ENCODE results near the gene ALK.

ALK gene

GRCh38 chr2:29606104-29607037 lies 315.0 kb downstream of the ALK start:
- H3K27ac ChIP-seq = no peak overlapping the region
- H3K9ac ChIP-seq = no peak overlapping the region
- H3K4me1 ChIP-seq (ENCODE audit: low read depth, poor library complexity, severe bottlenecking) = no peaks in the 10 kb centered on the region
- H3K27me3 ChIP-seq (ENCODE audit: insufficient read depth, low read depth) = no peaks in the 10 kb centered on the region
- no peak overlapping the region for H2AFZ ChIP-seq (ENCODE audit: low read depth)
- no peak overlapping the region for H3K4me2 ChIP-seq
- H3K36me3 ChIP-seq (ENCODE audit: insufficient read depth) = no peaks in the 10 kb centered on the region
- no peak for TF ChIP-seq CTCF (conservative IDR thresholded peaks at IDR 0.05; ENCODE audit: low read depth, low read length)
- H3K79me2 ChIP-seq (ENCODE audit: insufficient read depth, low read depth) = no peaks in the 10 kb centered on the region
- no peak overlapping the region for H3K4me3 ChIP-seq (IDR thresholded peaks at IDR 0.05; ENCODE audit: insufficient read depth, low read depth, low read length)
- H4K20me1 ChIP-seq (ENCODE audit: insufficient read depth) = no peaks in the 10 kb centered on the region

GRCh38 chr2:29603341-29603740 lies 318.0 kb downstream of the ALK start:
- no peak overlapping the region for H3K4me2 ChIP-seq
- H3K9ac ChIP-seq = no peak overlapping the region
- no peaks in the 10 kb centered on the region for H3K36me3 ChIP-seq (ENCODE audit: insufficient read depth)
- H3K27me3 ChIP-seq (ENCODE audit: insufficient read depth, low read depth) = no peaks in the 10 kb centered on the region
- H4K20me1 ChIP-seq (ENCODE audit: insufficient read depth) = no peaks in the 10 kb centered on the region
- no peak overlapping the region for H3K27ac ChIP-seq
- H3K79me2 ChIP-seq (ENCODE audit: insufficient read depth, low read depth) = no peaks in the 10 kb centered on the region
- H3K4me1 ChIP-seq (ENCODE audit: low read depth, poor library complexity, severe bottlenecking) = no peaks in the 10 kb centered on the region
- H2AFZ ChIP-seq (ENCODE audit: low read depth) = no peak overlapping the region
- TF ChIP-seq CTCF (conservative IDR thresholded peaks at IDR 0.05; ENCODE audit: low read depth, low read length) = no peak
- no peak overlapping the region for H3K4me3 ChIP-seq (IDR thresholded peaks at IDR 0.05; ENCODE audit: insufficient read depth, low read depth, low read length)

- H3K79me2 ChIP-seq (ENCODE audit: insufficient read depth, low read depth) = no peaks in the 10 kb centered on the region
- no peaks in the 10 kb centered on the region for H3K36me3 ChIP-seq (ENCODE audit: insufficient read depth)
- no peak overlapping the region for H3K4me2 ChIP-seq
- H2AFZ ChIP-seq (ENCODE audit: low read depth) = no peak overlapping the region
- no peak overlapping the region for H3K4me3 ChIP-seq (IDR thresholded peaks at IDR 0.05; ENCODE audit: insufficient read depth, low read depth, low read length)
- no peak overlapping the region for H3K9ac ChIP-seq
- TF ChIP-seq CTCF (conservative IDR thresholded peaks at IDR 0.05; ENCODE audit: low read depth, low read length) = no peak
- no peaks in the 10 kb centered on the region for H4K20me1 ChIP-seq (ENCODE audit: insufficient read depth)
- no peaks in the 10 kb centered on the region for H3K4me1 ChIP-seq (ENCODE audit: low read depth, poor library complexity, severe bottlenecking)
- H3K27me3 ChIP-seq (ENCODE audit: insufficient read depth, low read depth) = no peaks in the 10 kb centered on the region
- no peak overlapping the region for H3K27ac ChIP-seq
These were observed 319.5 kb downstream of the ALK start for GRCh38 chr2:29601872-29602271.

- Histone ChIP-seq H3K4me3 (IDR thresholded peaks at IDR 0.05; ENCODE audit: insufficient read depth, low read depth, low read length) (no peak overlapping the region), H3K79me2 (ENCODE audit: insufficient read depth, low read depth) (no peaks in the 10 kb centered on the region), H3K27ac (no peak overlapping the region), H3K36me3 (ENCODE audit: insufficient read depth) (no peaks in the 10 kb centered on the region), H3K27me3 (ENCODE audit: insufficient read depth, low read depth) (no peaks in the 10 kb centered on the region), H2AFZ (ENCODE audit: low read depth) (no peak overlapping the region), H3K9ac (no peak overlapping the region), H3K4me2 (no peak overlapping the region), H3K4me1 (ENCODE audit: low read depth, poor library complexity, severe bottlenecking) (no peaks in the 10 kb centered on the region), H4K20me1 (ENCODE audit: insufficient read depth) (no peaks in the 10 kb centered on the region)
- TF ChIP-seq CTCF (conservative IDR thresholded peaks at IDR 0.05; ENCODE audit: low read depth, low read length) = no peak
These were observed 320.1 kb downstream of the ALK start for GRCh38 chr2:29601321-29601720.
